HG03575 (cell line): ENCODE data around the gene WDR44.
"Not testable (repeated sequence)": the region's sequence is repeated elsewhere in the genome, so short reads cannot be mapped to it uniquely, and the experiment has no call there.

Experiments used
- ATAC-seq: cut with Tn5 transposase; IDR thresholded peaks from one replicate; pipeline ENCODE4 v1.9.1; 2021; ENCODE audit not compliant: unreplicated experiment, insufficient number of reproducible peaks, low FRiP score; ENCODE audit errors: extremely low read depth

The WDR44 gene, protein sequence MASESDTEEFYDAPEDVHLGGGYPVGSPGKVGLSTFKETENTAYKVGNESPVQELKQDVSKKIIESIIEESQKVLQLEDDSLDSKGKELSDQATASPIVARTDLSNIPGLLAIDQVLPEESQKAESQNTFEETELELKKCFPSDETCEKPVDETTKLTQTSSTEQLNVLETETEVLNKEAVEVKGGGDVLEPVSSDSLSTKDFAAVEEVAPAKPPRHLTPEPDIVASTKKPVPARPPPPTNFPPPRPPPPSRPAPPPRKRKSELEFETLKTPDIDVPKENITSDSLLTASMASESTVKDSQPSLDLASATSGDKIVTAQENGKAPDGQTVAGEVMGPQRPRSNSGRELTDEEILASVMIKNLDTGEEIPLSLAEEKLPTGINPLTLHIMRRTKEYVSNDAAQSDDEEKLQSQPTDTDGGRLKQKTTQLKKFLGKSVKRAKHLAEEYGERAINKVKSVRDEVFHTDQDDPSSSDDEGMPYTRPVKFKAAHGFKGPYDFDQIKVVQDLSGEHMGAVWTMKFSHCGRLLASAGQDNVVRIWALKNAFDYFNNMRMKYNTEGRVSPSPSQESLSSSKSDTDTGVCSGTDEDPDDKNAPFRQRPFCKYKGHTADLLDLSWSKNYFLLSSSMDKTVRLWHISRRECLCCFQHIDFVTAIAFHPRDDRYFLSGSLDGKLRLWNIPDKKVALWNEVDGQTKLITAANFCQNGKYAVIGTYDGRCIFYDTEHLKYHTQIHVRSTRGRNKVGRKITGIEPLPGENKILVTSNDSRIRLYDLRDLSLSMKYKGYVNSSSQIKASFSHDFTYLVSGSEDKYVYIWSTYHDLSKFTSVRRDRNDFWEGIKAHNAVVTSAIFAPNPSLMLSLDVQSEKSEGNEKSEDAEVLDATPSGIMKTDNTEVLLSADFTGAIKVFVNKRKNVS

GRCh38 chrX:118345464-118346257 is at the start of gene WDR44:
WDR44 (plus strand) TSS chrX:118346106; CDS start chrX:118346504, 398 bp downstream.
- peak; percentile 62 for ATAC-seq

DNA sequence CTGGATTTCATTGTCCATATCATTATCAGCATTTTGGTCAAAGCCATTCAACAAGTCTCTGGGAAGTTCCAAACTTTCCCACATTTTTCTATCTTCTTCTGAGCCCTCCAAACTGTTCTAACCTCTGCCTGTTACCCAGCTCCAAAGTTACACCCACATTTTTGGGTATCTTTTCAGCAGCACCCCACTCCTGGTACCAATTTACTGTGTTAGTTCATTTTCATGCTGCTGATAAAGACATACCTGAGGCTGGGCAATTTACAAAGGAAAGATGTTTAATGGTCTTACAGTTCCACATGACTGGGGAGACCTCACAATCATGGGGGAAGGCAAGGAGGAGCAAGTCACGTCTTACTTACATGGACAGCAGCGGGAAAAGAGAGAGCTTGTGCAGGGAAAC is 40.1 kb upstream of the WDR44 start:
- not testable (repeated sequence) for ATAC-seq

DNA sequence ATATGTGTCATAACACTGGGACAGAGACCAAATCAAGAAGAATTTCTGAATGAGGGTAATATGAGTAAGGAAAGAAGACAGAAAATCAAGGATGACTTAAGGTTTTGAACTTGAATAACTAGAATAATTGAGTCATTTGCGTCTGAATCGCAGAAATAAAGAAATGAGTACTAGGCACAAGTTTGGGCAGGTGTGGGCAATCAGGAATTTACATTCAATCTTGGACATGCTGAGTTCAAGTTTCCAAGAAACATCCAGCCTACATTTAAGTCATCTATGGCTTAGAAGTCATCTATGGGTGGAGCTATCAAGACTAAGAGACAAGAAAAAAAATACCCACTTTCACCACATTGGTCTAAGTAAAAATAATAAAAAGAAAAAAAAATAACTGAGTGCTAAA is 30.4 kb upstream of the WDR44 start:
- ATAC-seq, result no peak

DNA sequence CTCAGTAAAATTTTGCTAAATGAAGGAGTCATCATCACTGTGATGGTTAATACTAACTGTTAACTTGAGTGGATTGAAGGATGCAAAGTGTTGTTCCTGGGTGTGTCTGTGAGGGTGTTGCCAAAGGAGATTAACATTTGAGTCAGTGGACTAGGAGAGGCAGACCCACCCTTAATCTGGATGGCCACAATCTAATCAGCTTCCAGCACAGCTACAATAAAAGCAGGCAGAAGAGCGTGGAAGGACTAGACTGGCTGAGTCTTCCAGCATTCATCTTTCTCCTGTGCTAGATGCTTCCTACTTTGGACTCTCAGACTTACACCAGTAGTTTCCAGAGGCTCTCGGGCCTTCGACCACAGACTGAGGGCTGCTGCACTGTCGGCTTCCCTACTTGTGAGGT is 21.3 kb upstream of the WDR44 start:
- ATAC-seq, result no peak

DNA sequence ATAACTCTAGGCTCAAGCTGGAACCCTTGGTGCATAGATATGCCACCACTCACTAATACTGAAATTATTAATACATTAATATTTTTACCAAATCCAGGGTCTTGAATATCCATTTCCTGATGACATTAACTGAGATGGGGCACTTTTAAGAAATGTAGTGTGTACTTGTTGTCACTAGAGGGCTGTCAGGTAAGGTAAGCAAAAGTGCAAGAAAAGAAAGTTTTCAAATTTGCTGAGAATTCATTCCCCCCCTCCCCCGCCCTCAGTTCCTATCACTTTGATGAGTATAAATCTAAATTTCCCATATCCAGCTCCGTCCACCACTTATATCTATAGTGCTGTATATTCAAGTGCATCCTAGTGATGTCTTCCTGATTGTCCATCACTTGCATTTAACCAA is 20.5 kb upstream of the WDR44 start:
- ATAC-seq, result no peak

- ATAC-seq, result no peak
These were observed 16.7 kb upstream of the WDR44 start for GRCh38 chrX:118329175-118329574.

- ATAC-seq, result no peak
These were observed 8.2 kb upstream of the WDR44 start for GRCh38 chrX:118337687-118338086.

GRCh38 chrX:118338930-118339329 is 7.0 kb upstream of the WDR44 start:
- no peak for ATAC-seq

GRCh38 chrX:118345045-118345463 is 852 bp upstream of the WDR44 start:
- peak; percentile 3 for ATAC-seq

GRCh38 chrX:118346258-118347094 is 570 bp downstream of the WDR44 start:
- ATAC-seq, result no peak

- ATAC-seq, result no peak
These were observed 1.2 kb downstream of the WDR44 start for GRCh38 chrX:118347131-118347530.

GRCh38 chrX:118347736-118348135 is 1.8 kb downstream of the WDR44 start:
- ATAC-seq, result no peak

DNA sequence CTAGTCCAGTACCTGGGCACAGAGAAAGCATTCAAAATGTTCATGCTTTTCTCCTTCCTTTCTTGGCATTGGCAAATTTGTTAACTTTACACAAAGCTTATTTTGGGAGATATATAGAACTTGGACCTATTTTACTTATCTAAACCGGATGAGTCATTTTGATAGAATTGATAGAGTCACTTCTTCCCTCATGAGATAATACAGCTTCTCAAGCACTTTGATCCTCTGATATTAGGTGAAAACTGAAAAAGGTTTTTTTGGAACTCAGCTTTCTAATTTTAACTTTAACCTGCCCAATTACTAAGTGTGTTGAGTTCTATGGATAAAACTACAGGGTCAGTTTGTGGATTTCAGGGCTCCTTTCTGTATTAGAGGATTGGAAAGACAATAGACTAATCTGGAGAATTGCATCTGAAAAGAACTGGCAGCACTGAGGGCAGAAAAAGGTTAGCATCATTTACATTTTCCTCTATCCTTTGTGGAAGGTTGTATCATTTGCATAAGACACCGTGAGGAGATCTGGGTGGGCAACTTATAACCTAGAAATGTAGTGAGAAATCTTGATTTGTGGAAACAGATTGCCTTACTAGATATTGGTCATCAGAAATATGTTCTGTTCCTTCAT is 2.4 kb downstream of the WDR44 start:
- no peak for ATAC-seq

DNA sequence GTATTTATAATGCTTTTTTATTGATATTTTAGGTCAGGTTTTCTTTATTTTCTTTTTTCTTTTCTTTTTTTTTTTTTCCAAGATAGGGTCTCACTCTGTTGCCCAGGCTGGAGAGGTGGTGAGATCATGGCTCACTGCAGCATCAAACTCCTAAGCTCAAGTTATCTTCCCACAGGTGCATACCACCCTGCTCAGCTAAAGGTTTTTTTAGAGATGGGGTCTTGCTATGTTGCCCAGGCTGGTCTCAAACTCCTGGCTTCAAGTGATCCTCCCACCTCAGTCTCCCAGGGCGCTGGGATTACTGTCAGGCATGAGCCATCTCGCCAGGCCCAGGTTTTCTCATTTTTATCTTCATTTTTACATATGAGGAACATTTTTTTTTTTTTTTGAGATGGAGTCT is 3.3 kb downstream of the WDR44 start:
- no peak for ATAC-seq

GRCh38 chrX:118350221-118350620 is 4.3 kb downstream of the WDR44 start:
- no peak for ATAC-seq

DNA sequence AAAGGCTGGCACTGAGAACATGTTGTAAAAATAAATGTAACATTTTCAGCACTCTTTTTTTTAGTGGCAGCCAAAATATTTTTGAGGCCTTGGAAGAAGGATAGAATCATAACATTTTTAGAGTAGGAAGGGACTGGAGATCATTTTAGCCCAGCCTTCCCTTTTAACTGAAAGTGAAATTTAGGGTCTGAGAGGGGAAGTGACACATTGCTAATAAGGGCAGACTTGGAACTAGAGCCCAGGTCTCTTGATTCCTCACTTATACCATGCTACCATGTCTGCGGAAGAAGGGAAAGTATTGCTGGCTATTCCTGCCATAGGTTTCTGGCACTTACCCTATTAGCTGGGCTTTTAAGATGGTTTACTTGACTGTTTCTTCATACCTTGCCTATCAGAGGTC is 4.8 kb downstream of the WDR44 start:
- no peak for ATAC-seq

DNA sequence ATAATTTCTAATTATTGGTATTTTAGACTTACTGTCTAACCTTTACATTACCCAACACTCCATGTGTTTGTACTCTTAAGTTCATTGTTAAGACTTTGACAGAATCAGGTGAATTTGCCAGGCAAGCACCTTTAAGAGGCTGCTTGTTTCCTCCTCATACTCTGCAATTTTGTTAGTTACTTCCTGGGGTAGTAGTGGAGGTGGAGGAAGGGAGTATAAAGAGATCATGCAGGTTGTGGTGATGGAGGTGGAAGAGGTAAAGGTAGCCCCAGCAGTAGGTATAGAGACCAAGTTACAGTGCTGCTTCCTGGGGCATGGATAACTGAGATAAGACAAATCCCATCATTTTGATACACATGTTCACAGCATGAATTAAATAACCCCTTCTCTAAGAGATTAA is 6.7 kb downstream of the WDR44 start:
- no peak for ATAC-seq
